ENCODE measurements around the gene LMF1.
"Not testable (repeated sequence)": the region's sequence is repeated elsewhere in the genome, so short reads cannot be mapped to it uniquely, and the experiment has no call there.

The LMF1 gene

DNA sequence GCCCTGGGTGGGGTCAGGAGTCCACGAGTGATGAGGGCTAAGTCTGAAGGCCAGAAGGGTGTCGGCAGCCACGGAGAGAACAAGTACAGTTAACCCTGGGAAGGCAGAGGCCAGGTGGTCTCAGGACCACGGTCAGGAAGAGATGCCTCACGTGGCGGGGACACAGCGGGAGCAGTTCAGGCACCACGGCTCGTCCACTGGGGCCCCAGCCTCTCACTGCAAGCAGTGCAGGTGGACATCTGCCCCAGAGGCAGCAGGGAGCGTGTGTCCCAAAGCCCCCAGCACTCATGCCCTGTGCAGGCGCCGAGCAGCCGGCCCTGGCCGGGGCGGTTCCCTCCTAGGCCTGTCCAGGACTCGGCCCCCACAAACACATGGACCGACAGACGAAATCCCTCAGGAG lies 4.7 kb downstream of the LMF1 start:
- Histone ChIP-seq H3K27ac (ENCODE audit: low read length) (no peak overlapping the region), H3K9ac (ENCODE audit: low read depth, low read length) (no peak overlapping the region), H3K4me1 (ENCODE audit: insufficient read depth, low read length) (no peaks in the 10 kb centered on the region; the same call in 1 of the 2 replicates), H3K9me3 (ENCODE audit: insufficient read depth, low read depth, low read length) (no peaks in the 10 kb centered on the region; the same call in 1 of the 2 replicates), H3K27me3 (ENCODE audit: insufficient read depth, low read length) (peaks cover 11% of the 10 kb centered on the region), H3K36me3 (ENCODE audit: insufficient read depth, low read depth, low read length) (no peaks in the 10 kb centered on the region), H3K4me3 (ENCODE audit: low read length) (no peak overlapping the region)

DNA sequence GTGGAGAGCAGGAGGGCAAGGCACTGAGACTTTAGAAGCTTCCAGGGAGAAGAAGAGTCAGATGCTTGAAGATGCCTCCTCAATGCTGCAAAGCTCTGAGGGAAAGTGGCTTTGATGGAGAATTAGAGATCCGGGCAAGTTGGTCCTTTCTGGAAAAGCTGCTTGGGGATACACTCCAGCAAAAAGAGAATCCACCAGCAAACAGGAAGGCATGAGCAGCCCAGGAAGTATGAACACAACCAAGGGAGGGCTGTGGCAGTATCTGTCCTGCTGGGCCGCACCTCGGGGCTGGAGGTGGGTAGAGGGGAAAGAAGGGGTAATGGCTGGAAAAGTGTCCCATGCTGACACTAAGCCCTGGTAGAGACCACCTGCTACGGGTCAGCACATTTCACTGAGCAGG lies 5.3 kb downstream of the LMF1 start:
- H3K9ac ChIP-seq (ENCODE audit: low read depth, low read length) = no peak overlapping the region
- H3K27me3 ChIP-seq (ENCODE audit: insufficient read depth, low read length) = peaks cover 11% of the 10 kb centered on the region
- H3K36me3 ChIP-seq (ENCODE audit: insufficient read depth, low read depth, low read length) = no peaks in the 10 kb centered on the region
- no peaks in the 10 kb centered on the region; the same call in 1 of the 2 replicates for H3K9me3 ChIP-seq (ENCODE audit: insufficient read depth, low read depth, low read length)
- H3K27ac ChIP-seq (ENCODE audit: low read length) = no peak overlapping the region
- H3K4me1 ChIP-seq (ENCODE audit: insufficient read depth, low read length) = no peaks in the 10 kb centered on the region; the same call in 1 of the 2 replicates
- H3K4me3 ChIP-seq (ENCODE audit: low read length) = no peak overlapping the region

DNA sequence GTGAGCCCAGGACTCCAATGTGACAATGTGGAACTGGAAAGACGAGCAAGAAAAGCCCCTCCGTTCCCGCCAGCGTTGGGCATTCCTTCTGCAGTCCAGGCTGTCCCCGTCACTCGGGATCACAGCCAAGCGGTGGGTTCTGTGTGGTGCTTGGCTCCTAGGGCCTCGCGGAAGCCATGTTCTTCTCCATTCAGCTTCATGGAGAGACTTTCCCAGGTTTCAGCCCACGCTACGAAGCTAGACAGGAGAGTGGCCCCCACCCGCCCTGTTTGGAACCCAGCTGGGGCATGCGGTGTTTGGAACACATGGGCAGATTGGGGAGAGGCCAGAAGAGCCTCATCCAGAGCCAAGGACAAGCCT lies 5.8 kb downstream of the LMF1 start:
- H3K4me1 ChIP-seq (ENCODE audit: insufficient read depth, low read length) = no peaks in the 10 kb centered on the region; the same call in 1 of the 2 replicates
- no peaks in the 10 kb centered on the region for H3K36me3 ChIP-seq (ENCODE audit: insufficient read depth, low read depth, low read length)
- H3K9ac ChIP-seq (ENCODE audit: low read depth, low read length) = no peak overlapping the region
- H3K27ac ChIP-seq (ENCODE audit: low read length) = no peak overlapping the region
- peaks cover 9% of the 10 kb centered on the region for H3K27me3 ChIP-seq (ENCODE audit: insufficient read depth, low read length)
- no peak overlapping the region for H3K4me3 ChIP-seq (ENCODE audit: low read length)
- no peaks in the 10 kb centered on the region; the same call in 1 of the 2 replicates for H3K9me3 ChIP-seq (ENCODE audit: insufficient read depth, low read depth, low read length)

DNA sequence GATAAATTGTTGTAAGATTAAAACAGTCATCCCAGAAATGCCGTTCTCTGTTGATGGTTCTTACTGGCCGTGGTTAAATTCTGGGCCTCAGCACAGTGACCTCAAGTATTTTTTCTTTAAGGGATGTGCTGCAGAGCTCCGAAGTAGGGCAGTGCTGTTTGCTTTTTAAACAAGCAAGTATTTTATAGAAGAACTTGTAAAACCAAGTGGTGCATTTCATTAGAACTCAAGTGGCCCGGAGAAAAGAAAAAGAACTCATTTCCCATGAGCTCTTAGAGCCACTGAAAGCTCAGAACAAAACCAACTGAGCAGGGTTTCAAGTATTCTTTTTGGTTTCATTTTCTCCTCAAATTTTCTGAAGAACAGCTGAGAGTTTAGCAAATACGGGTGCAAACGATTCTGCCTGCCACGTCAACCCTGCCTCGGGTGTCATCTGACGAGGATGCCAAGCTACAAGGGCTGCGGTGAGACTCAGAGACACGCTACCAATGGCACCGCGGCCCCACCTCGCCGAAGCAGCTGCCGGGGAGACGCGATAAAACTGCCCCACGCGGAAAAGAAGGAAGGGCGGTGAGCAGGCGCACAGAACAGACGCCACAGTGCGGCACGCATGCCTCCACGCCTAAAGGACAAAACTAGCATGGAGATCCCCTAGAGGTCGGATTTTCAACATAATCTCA lies 6.3 kb downstream of the LMF1 start:
- no peaks in the 10 kb centered on the region; the same call in 1 of the 2 replicates for H3K9me3 ChIP-seq (ENCODE audit: insufficient read depth, low read depth, low read length)
- H3K27me3 ChIP-seq (ENCODE audit: insufficient read depth, low read length) = peaks cover 4% of the 10 kb centered on the region
- no peak overlapping the region for H3K27ac ChIP-seq (ENCODE audit: low read length)
- H3K4me3 ChIP-seq (ENCODE audit: low read length) = no peak overlapping the region
- no peaks in the 10 kb centered on the region; the same call in 1 of the 2 replicates for H3K4me1 ChIP-seq (ENCODE audit: insufficient read depth, low read length)
- no peak overlapping the region for H3K9ac ChIP-seq (ENCODE audit: low read depth, low read length)
- no peaks in the 10 kb centered on the region for H3K36me3 ChIP-seq (ENCODE audit: insufficient read depth, low read depth, low read length)

DNA sequence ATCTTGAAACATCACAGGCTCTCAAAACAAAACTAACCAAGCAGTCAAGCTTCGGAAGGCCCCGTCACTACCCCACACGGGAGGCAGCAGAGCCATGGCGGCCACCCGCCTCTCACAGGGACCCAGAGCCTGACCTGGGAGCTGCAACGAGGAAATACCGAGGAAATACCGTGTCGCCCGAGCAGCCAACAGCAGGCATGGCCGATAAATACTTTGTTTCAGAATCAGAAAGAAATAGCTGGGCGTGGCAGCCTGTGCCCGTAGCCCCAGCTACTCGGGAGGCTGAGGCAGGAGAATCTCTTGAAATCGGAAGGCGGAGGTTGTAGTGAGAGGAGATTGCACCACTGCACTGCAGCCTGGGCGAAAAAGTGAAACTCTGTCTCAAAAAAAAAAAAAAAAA lies 6.9 kb downstream of the LMF1 start:
- Histone ChIP-seq H3K4me1 (ENCODE audit: insufficient read depth, low read length) (no peaks in the 10 kb centered on the region), H3K9ac (ENCODE audit: low read depth, low read length) (no peak overlapping the region), H3K27ac (ENCODE audit: low read length) (no peak overlapping the region), H3K4me3 (ENCODE audit: low read length) (no peak overlapping the region), H3K36me3 (ENCODE audit: insufficient read depth, low read depth, low read length) (no peaks in the 10 kb centered on the region), H3K27me3 (ENCODE audit: insufficient read depth, low read length) (no peaks in the 10 kb centered on the region), H3K9me3 (ENCODE audit: insufficient read depth, low read depth, low read length) (no peaks in the 10 kb centered on the region; the same call in 1 of the 2 replicates)

DNA sequence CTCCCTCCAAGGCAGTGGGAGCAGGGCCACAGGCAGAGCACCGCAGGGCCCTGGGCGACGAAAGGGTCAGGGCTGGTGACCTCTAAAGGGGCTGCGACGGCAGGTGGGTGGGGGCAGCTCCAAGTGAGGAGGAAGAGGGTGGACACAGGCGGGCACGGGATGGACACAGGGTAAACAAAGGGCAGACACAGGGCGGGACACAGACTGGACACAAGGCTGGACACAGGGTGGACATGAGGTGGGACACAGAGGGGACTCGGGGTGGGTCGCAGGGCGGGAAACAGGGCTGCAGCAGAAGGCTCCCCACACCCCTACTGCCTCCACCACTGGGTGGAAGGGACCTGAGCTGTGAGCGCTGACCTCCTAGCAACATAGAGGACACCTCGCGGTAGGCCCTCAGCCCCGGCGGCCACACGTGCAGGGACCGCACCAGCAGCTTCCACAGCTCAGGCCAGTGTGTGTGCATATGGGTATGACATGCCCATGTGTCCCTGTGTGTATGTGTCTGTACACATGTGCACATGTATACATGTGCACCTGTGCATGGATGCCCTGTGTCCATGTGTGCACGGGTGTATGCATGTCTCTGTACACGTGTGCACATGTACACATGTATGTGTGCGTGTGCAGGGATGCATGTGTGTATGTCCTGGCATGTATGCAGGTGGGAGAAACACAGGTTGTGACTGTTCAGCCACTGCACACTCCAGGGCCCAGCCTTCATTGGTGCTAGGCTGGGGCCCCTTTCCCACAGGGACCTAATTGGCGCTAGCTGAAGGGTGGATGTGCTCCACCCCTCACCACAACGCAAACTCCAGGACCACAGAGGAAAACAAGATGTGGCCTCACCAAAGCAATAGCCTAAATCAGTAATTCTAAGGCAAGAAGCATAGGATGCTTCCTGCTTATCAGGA lies 7.6 kb downstream of the LMF1 start:
- Histone ChIP-seq H3K4me1 (ENCODE audit: insufficient read depth, low read length) (no peaks in the 10 kb centered on the region), H3K27me3 (ENCODE audit: insufficient read depth, low read length) (no peaks in the 10 kb centered on the region), H3K9me3 (ENCODE audit: insufficient read depth, low read depth, low read length) (no peaks in the 10 kb centered on the region; the same call in 1 of the 2 replicates), H3K9ac (ENCODE audit: low read depth, low read length) (no peak overlapping the region), H3K27ac (ENCODE audit: low read length) (no peak overlapping the region), H3K4me3 (ENCODE audit: low read length) (no peak overlapping the region), H3K36me3 (ENCODE audit: insufficient read depth, low read depth, low read length) (no peaks in the 10 kb centered on the region)

DNA sequence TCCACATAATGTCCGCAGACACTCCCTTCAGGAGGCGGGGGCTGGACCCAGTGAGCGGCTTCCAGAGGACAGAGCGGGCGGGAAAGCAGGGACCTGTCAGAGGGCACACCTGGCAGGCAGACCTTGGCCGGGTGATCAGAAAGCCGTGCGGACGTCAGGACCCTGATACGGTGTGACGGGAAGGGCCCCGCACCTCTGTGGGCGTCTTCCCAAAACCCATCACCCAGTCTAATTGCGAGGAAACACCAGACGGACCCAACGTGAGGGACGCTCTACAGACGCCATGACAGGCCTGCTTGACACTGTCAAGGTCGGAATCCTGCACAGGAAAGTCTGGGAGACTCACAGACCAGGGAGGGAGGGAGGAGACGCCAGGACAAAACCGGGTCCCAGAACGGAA lies 8.4 kb downstream of the LMF1 start:
- no peak overlapping the region for H3K9ac ChIP-seq (ENCODE audit: low read depth, low read length)
- H3K36me3 ChIP-seq (ENCODE audit: insufficient read depth, low read depth, low read length) = no peaks in the 10 kb centered on the region
- no peak overlapping the region for H3K27ac ChIP-seq (ENCODE audit: low read length)
- no peaks in the 10 kb centered on the region for H3K27me3 ChIP-seq (ENCODE audit: insufficient read depth, low read length)
- no peaks in the 10 kb centered on the region for H3K4me1 ChIP-seq (ENCODE audit: insufficient read depth, low read length)
- no peaks in the 10 kb centered on the region; the same call in 1 of the 2 replicates for H3K9me3 ChIP-seq (ENCODE audit: insufficient read depth, low read depth, low read length)
- H3K4me3 ChIP-seq (ENCODE audit: low read length) = no peak overlapping the region

DNA sequence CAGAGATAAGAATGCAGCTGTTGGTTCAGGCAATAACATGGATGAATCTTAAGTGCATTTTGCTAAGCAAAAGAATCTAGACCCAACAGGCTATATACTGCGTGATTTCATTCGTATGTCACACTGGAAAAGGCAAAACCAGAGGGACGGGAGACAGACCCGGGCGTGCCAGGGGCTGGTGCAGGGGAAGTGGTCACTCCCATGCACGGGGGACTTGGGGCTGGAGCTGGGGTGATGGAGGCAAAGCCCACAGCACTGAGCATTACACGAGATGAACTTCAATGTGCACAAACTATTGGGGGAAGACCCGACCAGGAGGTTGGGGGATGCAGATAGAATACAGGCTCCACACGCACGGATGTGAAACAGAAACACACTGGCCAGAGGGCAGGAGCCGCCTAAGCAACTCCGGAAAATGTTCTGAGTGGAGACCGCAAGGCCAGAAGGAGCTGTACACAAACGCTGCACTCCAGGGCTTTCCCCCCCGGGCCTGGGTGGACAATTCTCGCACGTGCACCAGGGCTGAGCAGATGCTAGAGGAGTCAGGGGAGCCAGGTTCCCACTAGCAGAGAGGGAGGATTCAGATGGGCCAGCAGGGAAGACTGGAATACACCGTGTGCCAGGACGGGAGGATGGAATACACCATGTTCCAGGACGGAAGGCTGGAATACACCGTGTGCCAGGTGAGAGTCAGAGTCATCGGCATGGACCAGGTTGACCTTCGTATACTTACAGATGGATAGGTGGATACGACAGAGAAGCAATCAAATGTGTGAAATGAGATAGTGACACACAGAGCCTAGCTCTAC lies 11.3 kb downstream of the LMF1 start:
- Histone ChIP-seq H3K27ac (ENCODE audit: low read length) (no peak overlapping the region), H3K9ac (ENCODE audit: low read depth, low read length) (no peak overlapping the region), H3K27me3 (ENCODE audit: insufficient read depth, low read length) (no peaks in the 10 kb centered on the region), H3K36me3 (ENCODE audit: insufficient read depth, low read depth, low read length) (no peaks in the 10 kb centered on the region), H3K4me1 (ENCODE audit: insufficient read depth, low read length) (no peaks in the 10 kb centered on the region), H3K9me3 (ENCODE audit: insufficient read depth, low read depth, low read length) (no peaks in the 10 kb centered on the region), H3K4me3 (ENCODE audit: low read length) (no peak overlapping the region)

DNA sequence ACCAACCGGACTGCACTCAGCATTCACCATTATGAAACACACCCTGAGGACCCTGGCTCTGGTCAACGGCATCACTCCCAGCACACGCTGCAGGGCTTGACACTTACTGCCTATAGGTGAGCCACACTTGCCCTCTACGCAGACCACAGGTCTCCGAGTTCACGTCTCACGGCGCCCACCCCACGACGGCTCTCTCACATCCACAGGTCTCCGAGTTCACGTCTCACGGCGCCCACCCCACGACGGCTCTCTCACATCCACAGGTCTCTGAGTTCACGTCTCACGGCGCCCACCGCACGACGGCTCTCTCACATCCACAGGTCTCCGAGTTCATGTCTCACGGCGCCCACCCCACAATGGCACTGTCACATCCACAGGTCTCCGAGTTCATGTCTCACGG lies 15.0 kb downstream of the LMF1 start:
- H3K4me3 ChIP-seq (ENCODE audit: low read length); H3K4me1 ChIP-seq (ENCODE audit: insufficient read depth, low read length); H3K36me3 ChIP-seq (ENCODE audit: insufficient read depth, low read depth, low read length); H3K27me3 ChIP-seq (ENCODE audit: insufficient read depth, low read length); H3K27ac ChIP-seq (ENCODE audit: low read length); H3K9ac ChIP-seq (ENCODE audit: low read depth, low read length); H3K9me3 ChIP-seq (ENCODE audit: insufficient read depth, low read depth, low read length): not testable (repeated sequence)

DNA sequence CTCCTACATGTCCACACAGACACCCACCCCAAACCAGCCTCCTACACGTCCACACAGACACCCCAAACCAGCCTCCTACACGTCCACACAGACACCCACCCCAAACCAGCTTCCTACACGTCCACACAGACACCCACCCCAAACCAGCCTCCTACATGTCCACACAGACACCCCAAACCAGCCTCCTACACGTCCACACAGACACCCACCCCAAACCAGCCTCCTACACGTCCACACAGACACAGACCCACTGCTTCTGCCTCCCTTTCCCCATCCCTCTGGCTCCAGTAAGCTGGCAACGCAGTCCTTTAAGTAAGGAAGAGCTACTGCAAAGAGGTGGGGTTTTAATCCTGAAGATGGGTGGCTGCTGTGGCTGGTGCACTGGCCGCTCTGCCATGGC lies 17.0 kb downstream of the LMF1 start:
- not testable (repeated sequence) for H3K36me3 ChIP-seq (ENCODE audit: insufficient read depth, low read depth, low read length); H3K9ac ChIP-seq (ENCODE audit: low read depth, low read length); H3K4me3 ChIP-seq (ENCODE audit: low read length); H3K4me1 ChIP-seq (ENCODE audit: insufficient read depth, low read length); H3K27ac ChIP-seq (ENCODE audit: low read length); H3K27me3 ChIP-seq (ENCODE audit: insufficient read depth, low read length); H3K9me3 ChIP-seq (ENCODE audit: insufficient read depth, low read depth, low read length)

DNA sequence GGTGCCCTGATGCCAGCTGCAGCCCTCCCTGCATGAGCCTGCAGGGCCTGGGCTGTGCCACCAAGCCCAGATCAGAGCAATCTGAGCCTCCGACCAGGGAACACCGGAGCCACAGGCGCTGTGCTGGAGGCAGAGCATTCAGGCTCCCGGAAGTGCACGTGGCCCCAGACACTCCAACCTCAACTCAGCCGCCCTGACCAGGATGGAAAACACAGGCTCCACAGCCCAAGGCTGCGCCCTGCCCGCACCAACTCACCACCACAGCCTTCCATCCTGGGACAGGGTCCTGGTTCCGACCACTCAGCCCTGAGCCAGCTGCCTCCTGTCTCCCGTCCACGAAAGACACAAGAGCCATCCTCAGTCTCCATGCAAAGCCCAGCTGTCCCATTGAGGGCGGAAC lies 18.5 kb downstream of the LMF1 start:
- no peak overlapping the region for H3K27ac ChIP-seq (ENCODE audit: low read length)
- no peaks in the 10 kb centered on the region for H3K4me1 ChIP-seq (ENCODE audit: insufficient read depth, low read length)
- no peak overlapping the region for H3K4me3 ChIP-seq (ENCODE audit: low read length)

More for the DNA sequence above, 18.5 kb downstream of the LMF1 start:
- Histone ChIP-seq H3K9ac (ENCODE audit: low read depth, low read length) (no peak overlapping the region), H3K9me3 (ENCODE audit: insufficient read depth, low read depth, low read length) (no peaks in the 10 kb centered on the region), H3K36me3 (ENCODE audit: insufficient read depth, low read depth, low read length) (no peaks in the 10 kb centered on the region), H3K27me3 (ENCODE audit: insufficient read depth, low read length) (no peaks in the 10 kb centered on the region)
